Measurements from ENCODE around the gene IFNB1.

GRCh38 chr9:21053851-21054250, 23.9 kb downstream of the IFNB1 start:
- no peak for TF ChIP-seq CTCF (IDR thresholded peaks at IDR 0.05)
- TF ChIP-seq EZH2 (IDR thresholded peaks at IDR 0.05; ENCODE audit: borderline replicate concordance, insufficient read depth, low read depth, low read length, poor library complexity, severe bottlenecking) = no peak
